ENCODE data around the gene PIF1. TPM values are rescaled to one million over a fixed set of nuclear protein-coding genes. Genes with fewer than 3 reads are reported as not detected.

PIF1 gene
- total RNA-seq, 5 donors from 2014 or later (not counting 1 experiment from before 2014, with no cell fraction given) = 0.88 to 4.1 (median 1.1) TPM

DNA sequence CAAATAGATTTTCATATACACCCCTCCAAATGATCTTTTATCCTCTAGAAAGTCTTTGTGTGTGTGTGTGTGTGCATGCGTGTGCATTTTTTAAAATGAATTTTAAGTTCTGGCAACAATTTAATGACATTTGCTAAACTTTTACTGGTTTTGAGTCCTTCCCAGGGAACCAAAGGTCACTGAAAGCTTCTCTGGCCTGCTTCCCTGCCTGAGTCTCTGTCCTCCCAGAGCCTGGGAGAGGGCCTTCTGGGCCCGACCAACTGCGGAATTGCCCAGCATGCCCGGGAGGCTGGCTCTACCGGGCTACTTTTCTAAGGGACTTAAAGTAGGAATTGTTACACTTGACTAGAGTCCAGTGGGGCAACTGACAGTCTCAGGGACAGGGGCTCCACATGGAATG lies 42.7 kb downstream of the PIF1 start:
- H3K4me3 ChIP-seq (ENCODE audit: control insufficient read depth in 1 of 2, extremely low read depth in 1 of 2, low read length in 1 of 2) = no peak overlapping the region
- no peak for DNase-seq
- Mint-ChIP-seq H3K4me3 (peak overlapping the region in 1 of 3 donors; percentile 1), H3K4me1 (peaks cover 4 to 11% (median 9%) of the 10 kb centered on the region in 3 donors), H3K36me3 (no peaks in the 10 kb centered on the region), H3K27ac (no peak overlapping the region), H3K27me3 (peaks cover 4% of the 10 kb centered on the region in 2 donors), H3K9me3 (no peaks in the 10 kb centered on the region)
- H3K27ac ChIP-seq (ENCODE audit: low read length) = no peak overlapping the region
- CTCF ChIA-PET = interaction anchor here in 1 of 2 donors (0.6 kb wide), 1 partner anchor 242 kb away, joined by 5 read pairs; no protein-coding TSS in a partner anchor
- H3K4me1 ChIP-seq (ENCODE audit: control insufficient read depth in 1 of 2, extremely low read depth in 1 of 2, insufficient read depth in 2 of 2, low read length in 2 of 2) = peaks cover 0 to 18% of the 10 kb centered on the region in 2 experiments
- H3K9me3 ChIP-seq = no peaks in the 10 kb centered on the region
- H3K36me3 ChIP-seq (ENCODE audit: control insufficient read depth in 2 of 2, extremely low read depth in 1 of 2, insufficient read depth in 1 of 2, low read length in 1 of 2) = no peaks in the 10 kb centered on the region
- WGBS (ENCODE audit: insufficient coverage) = 92% methylated on average over 4 of the region's 5 CpGs
- POLR2A ChIA-PET = interaction anchor here in 1 of 2 donors (0.6 kb wide), 1 partner anchor 130 kb away, joined by 3 read pairs; no protein-coding TSS in a partner anchor
- ATAC-seq (replicated peaks in 1 of 4) = no peak
- no peaks in the 10 kb centered on the region for H3K27me3 ChIP-seq (replicated peaks in 1 of 2; ENCODE audit: control insufficient read depth in 2 of 2, extremely low read depth in 1 of 2, insufficient read depth in 2 of 2, low read length in 1 of 2)

DNA sequence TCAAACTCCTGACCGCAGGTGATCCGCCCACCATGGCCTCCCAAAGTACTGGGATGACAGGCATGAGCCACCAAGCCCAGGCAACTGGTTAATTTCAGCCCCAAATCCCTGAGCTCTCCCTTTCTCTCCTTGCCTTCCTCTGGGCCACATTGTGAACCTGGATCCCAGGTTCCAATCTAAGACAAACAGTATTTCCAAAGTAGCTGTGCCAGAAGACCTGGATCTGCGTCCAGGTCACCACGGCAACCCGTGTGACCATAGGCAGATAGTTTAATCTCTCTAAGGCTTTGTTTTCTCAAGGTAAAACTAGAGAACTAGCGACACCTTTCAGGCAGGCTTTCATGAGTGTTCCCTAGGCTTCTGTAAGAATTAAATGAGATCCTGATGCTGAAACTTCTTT lies 44.1 kb downstream of the PIF1 start:
- H3K36me3 Mint-ChIP-seq = no peaks in the 10 kb centered on the region
- no peak overlapping the region for H3K4me3 Mint-ChIP-seq
- 89% methylated on average over 5 of the region's 6 CpGs for WGBS (ENCODE audit: insufficient coverage)
- ChIA-PET POLR2A (no interaction called here), CTCF (no interaction called here)
- no peak for DNase-seq
- Histone ChIP-seq H3K27me3 (replicated peaks in 1 of 2; ENCODE audit: control insufficient read depth in 2 of 2, extremely low read depth in 1 of 2, insufficient read depth in 2 of 2, low read length in 1 of 2) (peaks cover 5 to 9% of the 10 kb centered on the region in 2 experiments), H3K4me3 (ENCODE audit: control insufficient read depth in 1 of 2, extremely low read depth in 1 of 2, low read length in 1 of 2) (no peak overlapping the region), H3K27ac (ENCODE audit: low read length) (no peak overlapping the region), H3K36me3 (ENCODE audit: control insufficient read depth in 2 of 2, extremely low read depth in 1 of 2, insufficient read depth in 1 of 2, low read length in 1 of 2) (no peaks in the 10 kb centered on the region), H3K4me1 (ENCODE audit: control insufficient read depth in 1 of 2, extremely low read depth in 1 of 2, insufficient read depth in 2 of 2, low read length in 2 of 2) (peaks cover 0 to 18% of the 10 kb centered on the region in 2 experiments), H3K9me3 (no peaks in the 10 kb centered on the region)
- ATAC-seq (replicated peaks in 1 of 4) = no peak
- peaks cover 4 to 13% (median 9%) of the 10 kb centered on the region in 3 donors for H3K4me1 Mint-ChIP-seq
- peaks cover 15% of the 10 kb centered on the region in 2 donors for H3K27me3 Mint-ChIP-seq
- no peak overlapping the region for H3K27ac Mint-ChIP-seq
- H3K9me3 Mint-ChIP-seq = no peaks in the 10 kb centered on the region

- H3K36me3 ChIP-seq (ENCODE audit: control insufficient read depth in 2 of 2, extremely low read depth in 1 of 2, insufficient read depth in 1 of 2, low read length in 1 of 2) = no peaks in the 10 kb centered on the region
- no peak overlapping the region for H3K27ac ChIP-seq (ENCODE audit: low read length)
- no CpG with 5 or more reads among the region's 8 CpGs for WGBS (ENCODE audit: insufficient coverage)
- H3K27me3 ChIP-seq (replicated peaks in 1 of 2; ENCODE audit: control insufficient read depth in 2 of 2, extremely low read depth in 1 of 2, insufficient read depth in 2 of 2, low read length in 1 of 2) = peaks cover 5 to 16% of the 10 kb centered on the region in 2 experiments
- DNase-seq (no peak), ATAC-seq (replicated peaks in 1 of 4) (no peak)
- Mint-ChIP-seq H3K36me3 (no peaks in the 10 kb centered on the region), H3K27me3 (peaks cover 15 to 20% of the 10 kb centered on the region in 2 donors), H3K4me1 (peaks cover 4 to 16% (median 9%) of the 10 kb centered on the region in 3 donors), H3K9me3 (no peaks in the 10 kb centered on the region), H3K27ac (no peak overlapping the region), H3K4me3 (no peak overlapping the region)
- ChIA-PET POLR2A (no interaction called here), CTCF (no interaction called here)
- H3K4me1 ChIP-seq (ENCODE audit: control insufficient read depth in 1 of 2, extremely low read depth in 1 of 2, insufficient read depth in 2 of 2, low read length in 2 of 2) = peaks cover 0 to 23% of the 10 kb centered on the region in 2 experiments
- H3K9me3 ChIP-seq = no peaks in the 10 kb centered on the region
- H3K4me3 ChIP-seq (ENCODE audit: control insufficient read depth in 1 of 2, extremely low read depth in 1 of 2, low read length in 1 of 2) = no peak overlapping the region
Measured at GRCh38 chr15:64780600-64781156, 44.8 kb downstream of the PIF1 start.

DNA sequence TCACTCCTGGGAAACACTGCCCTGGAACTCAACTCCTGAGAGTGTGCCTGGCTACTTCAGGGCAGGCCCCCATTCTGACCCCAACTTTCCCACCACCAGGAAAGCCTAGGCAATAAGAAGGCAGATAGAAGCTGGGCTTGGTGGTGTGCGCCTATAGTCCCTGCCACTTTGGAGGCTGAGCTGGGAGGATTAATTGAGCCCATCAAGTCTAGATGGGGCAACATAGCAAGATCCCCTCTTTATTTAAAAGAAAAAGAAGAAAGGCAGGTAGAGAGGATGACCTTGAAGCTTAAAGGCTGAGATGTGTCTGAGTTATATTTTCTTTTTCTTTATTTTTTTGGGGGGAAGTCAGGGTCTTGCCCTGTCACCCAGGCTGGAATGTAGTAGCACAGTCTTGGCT lies 45.8 kb downstream of the PIF1 start:
- H3K36me3 ChIP-seq (ENCODE audit: control insufficient read depth in 2 of 2, extremely low read depth in 1 of 2, insufficient read depth in 1 of 2, low read length in 1 of 2) = no peaks in the 10 kb centered on the region
- H3K4me3 ChIP-seq (ENCODE audit: control insufficient read depth in 1 of 2, extremely low read depth in 1 of 2, low read length in 1 of 2) = no peak overlapping the region
- H3K4me1 ChIP-seq (ENCODE audit: control insufficient read depth in 1 of 2, extremely low read depth in 1 of 2, insufficient read depth in 2 of 2, low read length in 2 of 2) = peaks cover 0 to 24% of the 10 kb centered on the region in 2 experiments
- no peak for DNase-seq
- Mint-ChIP-seq H3K4me3 (no peak overlapping the region), H3K27ac (no peak overlapping the region), H3K27me3 (peaks cover 15 to 21% of the 10 kb centered on the region in 2 donors), H3K9me3 (no peaks in the 10 kb centered on the region), H3K36me3 (no peaks in the 10 kb centered on the region), H3K4me1 (peaks cover 4 to 16% (median 9%) of the 10 kb centered on the region in 3 donors)
- no CpG with 5 or more reads among the region's 1 CpG for WGBS (ENCODE audit: insufficient coverage)
- ChIA-PET POLR2A (no interaction called here), CTCF (interaction anchor here in 1 of 2 donors (0.6 kb wide), 1 partner anchor 1205 kb away, joined by 4 read pairs; no protein-coding TSS in a partner anchor)
- ATAC-seq (replicated peaks in 1 of 4) = no peak
- H3K27ac ChIP-seq (ENCODE audit: low read length) = no peak overlapping the region
- H3K9me3 ChIP-seq = no peaks in the 10 kb centered on the region
- H3K27me3 ChIP-seq (replicated peaks in 1 of 2; ENCODE audit: control insufficient read depth in 2 of 2, extremely low read depth in 1 of 2, insufficient read depth in 2 of 2, low read length in 1 of 2) = peaks cover 5 to 16% of the 10 kb centered on the region in 2 experiments

GRCh38 chr15:64779024-64779423 lies 46.4 kb downstream of the PIF1 start:
- POLR2A ChIA-PET = interaction anchor here in 1 of 2 donors (0.5 kb wide), 1 partner anchor 25 kb away, joined by 3 read pairs; no protein-coding TSS in a partner anchor
- CTCF ChIA-PET = no interaction called here
- DNase-seq = no peak

DNA sequence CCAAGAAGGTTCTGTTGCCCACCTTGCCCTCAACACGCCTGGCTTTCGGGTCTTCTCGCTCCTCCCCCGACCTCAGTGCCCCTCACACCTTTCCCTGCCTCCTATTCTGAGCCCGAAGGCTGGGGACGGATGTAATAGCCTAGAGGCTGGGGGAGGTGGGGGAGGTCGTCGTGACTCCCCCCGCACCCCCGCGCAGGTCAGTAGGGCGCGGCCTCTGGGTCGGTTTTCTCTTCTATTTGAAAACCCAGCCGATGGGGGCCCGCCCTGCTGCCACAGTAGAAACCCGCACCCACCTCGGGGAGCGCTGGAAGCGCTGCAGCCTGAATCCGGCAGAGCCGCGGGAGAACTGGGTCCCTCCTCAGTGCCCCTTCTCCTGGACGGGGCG lies 49.1 kb downstream of the PIF1 start:
- no peaks in the 10 kb centered on the region for H3K36me3 Mint-ChIP-seq
- ATAC-seq (replicated peaks in 1 of 4) (no peak), DNase-seq (no peak)
- Histone ChIP-seq H3K27me3 (replicated peaks in 1 of 2; ENCODE audit: control insufficient read depth in 2 of 2, extremely low read depth in 1 of 2, insufficient read depth in 2 of 2, low read length in 1 of 2) (peaks cover 9 to 35% of the 10 kb centered on the region in 2 experiments), H3K9me3 (no peaks in the 10 kb centered on the region), H3K4me3 (ENCODE audit: control insufficient read depth in 1 of 2, extremely low read depth in 1 of 2, low read length in 1 of 2) (no peak overlapping the region), H3K27ac (ENCODE audit: low read length) (no peak overlapping the region), H3K36me3 (ENCODE audit: control insufficient read depth in 2 of 2, extremely low read depth in 1 of 2, insufficient read depth in 1 of 2, low read length in 1 of 2) (no peaks in the 10 kb centered on the region), H3K4me1 (ENCODE audit: control insufficient read depth in 1 of 2, extremely low read depth in 1 of 2, insufficient read depth in 2 of 2, low read length in 2 of 2) (peaks cover 0 to 15% of the 10 kb centered on the region in 2 experiments)
- peaks cover 3 to 11% (median 6%) of the 10 kb centered on the region in 3 donors for H3K4me1 Mint-ChIP-seq
- no peaks in the 10 kb centered on the region for H3K9me3 Mint-ChIP-seq
- no peak overlapping the region for H3K27ac Mint-ChIP-seq
- ChIA-PET POLR2A (no interaction called here), CTCF (no interaction called here)
- WGBS (ENCODE audit: insufficient coverage) = 68% methylated on average over 19 of the region's 25 CpGs
- H3K27me3 Mint-ChIP-seq = peaks cover 30 to 46% of the 10 kb centered on the region in 2 donors
- H3K4me3 Mint-ChIP-seq = peak overlapping the region; percentile 64 to 77 (median 71)

More at GRCh38 chr15:64779024-64779423, 46.4 kb downstream of the PIF1 start:
- Histone ChIP-seq H3K4me3 (ENCODE audit: control insufficient read depth in 1 of 2, extremely low read depth in 1 of 2, low read length in 1 of 2) (no peak overlapping the region), H3K36me3 (ENCODE audit: control insufficient read depth in 2 of 2, extremely low read depth in 1 of 2, insufficient read depth in 1 of 2, low read length in 1 of 2) (no peaks in the 10 kb centered on the region), H3K4me1 (ENCODE audit: control insufficient read depth in 1 of 2, extremely low read depth in 1 of 2, insufficient read depth in 2 of 2, low read length in 2 of 2) (peaks cover 0 to 30% of the 10 kb centered on the region in 2 experiments), H3K27ac (ENCODE audit: low read length) (no peak overlapping the region), H3K27me3 (replicated peaks in 1 of 2; ENCODE audit: control insufficient read depth in 2 of 2, extremely low read depth in 1 of 2, insufficient read depth in 2 of 2, low read length in 1 of 2) (peaks cover 7 to 22% of the 10 kb centered on the region in 2 experiments), H3K9me3 (no peaks in the 10 kb centered on the region)
- H3K4me1 Mint-ChIP-seq = peaks cover 7 to 20% (median 9%) of the 10 kb centered on the region in 3 donors
- H3K9me3 Mint-ChIP-seq = no peaks in the 10 kb centered on the region
- H3K27ac Mint-ChIP-seq = no peak overlapping the region
- WGBS (ENCODE audit: insufficient coverage) = 38% methylated on average over 1 of the region's 2 CpGs
- H3K36me3 Mint-ChIP-seq = no peaks in the 10 kb centered on the region
- ATAC-seq (replicated peaks in 1 of 4) = no peak
- H3K27me3 Mint-ChIP-seq = peaks cover 20 to 26% of the 10 kb centered on the region in 2 donors
- H3K4me3 Mint-ChIP-seq = no peak overlapping the region
